ENCODE measurements around the gene TBC1D9B. TPM values are rescaled to one million over a fixed set of nuclear protein-coding genes. Genes with fewer than 3 reads are reported as not detected.

TBC1D9B gene
- total and polyA plus RNA-seq, 2 of the 13 experiments (the other 11 are each of a cell fraction or from before 2014, with no cell fraction given), result 35.0 to 50.0 TPM

- peak; percentile 4; the same call in 1 of the 2 replicates for TF ChIP-seq POGK (CRISPR knock-in tag; conservative IDR thresholded peaks at IDR 0.05)
- TF ChIP-seq CREB1 (IDR thresholded peaks at IDR 0.05), result no peak
- TF ChIP-seq CREB1 (CRISPR knock-in tag; IDR thresholded peaks at IDR 0.05), result no peak
- no peak for TF ChIP-seq ZHX1 (CRISPR knock-in tag; IDR thresholded peaks at IDR 0.05; ENCODE audit: low read depth)
- TF ChIP-seq ZNF777 (CRISPR knock-in tag; IDR thresholded peaks at IDR 0.05), result no peak
- 0 out of 2 replicates have a peak, but pooled peaks have one; percentile 7 for TF ChIP-seq ZNF546 (CRISPR knock-in tag; conservative IDR thresholded peaks at IDR 0.05)
- no peak for TF ChIP-seq TCF7 (IDR thresholded peaks at IDR 0.05; ENCODE audit: low read depth)
- TF ChIP-seq ZBED4 (CRISPR knock-in tag; IDR thresholded peaks at IDR 0.05; ENCODE audit: borderline replicate concordance), result no peak
- TF ChIP-seq SP1 (IDR thresholded peaks at IDR 0.05), result no peak
- TF ChIP-seq SP1 (CRISPR knock-in tag; IDR thresholded peaks at IDR 0.05), result no peak
- TF ChIP-seq SIX1 (CRISPR knock-in tag; IDR thresholded peaks at IDR 0.05; ENCODE audit: borderline replicate concordance), result no peak
- TF ChIP-seq GLI4 (CRISPR knock-in tag; IDR thresholded peaks at IDR 0.05; ENCODE audit: borderline replicate concordance), result no peak
- TF ChIP-seq UBTF (CRISPR knock-in tag; IDR thresholded peaks at IDR 0.05), result peak; percentile 7; the same call in 1 of the 2 replicates
- no peak for TF ChIP-seq ZBTB33 (CRISPR knock-in tag; IDR thresholded peaks at IDR 0.05)
- no peak for TF ChIP-seq RARA (CRISPR knock-in tag; IDR thresholded peaks at IDR 0.05)
- peak; percentile 83; the same call in 1 of the 2 replicates for TF ChIP-seq ZNF878 (CRISPR knock-in tag; IDR thresholded peaks at IDR 0.05)
- no peak for TF ChIP-seq TFAP4 (IDR thresholded peaks at IDR 0.05; ENCODE audit: borderline replicate concordance, low read depth)
Measured at GRCh38 chr5:179858241-179858585, 49.5 kb downstream of the TBC1D9B start (continued).

All from HepG2 (cell line).